OCI-LY7 (cell line): Measurements from ENCODE around the gene KNDC1. TPM values are rescaled to one million over a fixed set of nuclear protein-coding genes. Genes with fewer than 3 reads are reported as not detected.

Source experiments
- BruUV-seq: library from RNA; stranded (reverse); fragments of 400-500 nt; replicated peaks from 2 replicates; lab custom pipeline; 2021; lab: Mats Ljungman, UMichigan
- CTCF ChIA-PET: fragments of 300-600 bp; sonication (Branson Sonifier 250); formaldehyde crosslinking; loops from one replicate; lab custom pipeline; 2022; ENCODE audit warnings: antibody characterized with exemption; ENCODE audit not compliant: unreplicated experiment; lab: Charles Lee
- POLR2A ChIA-PET: fragments of 300-600 bp; sonication (Branson Sonifier 250); formaldehyde crosslinking; loops from one replicate; lab custom pipeline; 2022; ENCODE audit warnings: antibody characterized with exemption; lab: Charles Lee
- DNase-seq: peaks from one replicate; pipeline ENCODE4 v3.0.0-alpha.2; 2015; ENCODE audit warnings: low spot score
- H2AFZ ChIP-seq: fragments of 200-600 bp; sonication (generic), shearing (Covaris generic); 2 replicates; pipeline ENCODE4 v1.6.1; 2014; ENCODE audit warnings: mild to moderate bottlenecking, antibody characterized with exemption, low read length, moderate library complexity
- H3K27ac ChIP-seq: fragments of 200-600 bp; sonication (generic); 2 replicates; pipeline ENCODE4 v1.5.1; 2014; ENCODE audit warnings: mixed run types, low read depth, mild to moderate bottlenecking, moderate library complexity, low read length, inconsistent platforms; ENCODE audit not compliant: poor library complexity, severe bottlenecking
- H3K36me3 ChIP-seq: fragments of 200-600 bp; sonication (generic); 2 replicates; pipeline ENCODE4 v1.6.1; 2014; ENCODE audit warnings: mild to moderate bottlenecking, antibody characterized with exemption, low read length, moderate library complexity, mixed read lengths; ENCODE audit not compliant: insufficient read depth
- H3K4me1 ChIP-seq: fragments of 200-600 bp; sonication (generic); 2 replicates; pipeline ENCODE4 v1.5.1; 2014; ENCODE audit warnings: mild to moderate bottlenecking, low read length; ENCODE audit not compliant: insufficient read depth, poor library complexity, severe bottlenecking
- H3K4me2 ChIP-seq: fragments of 200-600 bp; sonication (generic); 2 replicates; pipeline ENCODE4 v1.6.1; 2014; ENCODE audit warnings: mild to moderate bottlenecking, low read length
- H3K4me3 ChIP-seq: fragments of 200-600 bp; sonication (generic); 2 replicates; pipeline ENCODE4 v1.5.1; 2014; ENCODE audit warnings: mild to moderate bottlenecking, low read depth, low read length; ENCODE audit not compliant: poor library complexity, severe bottlenecking
- H3K79me2 ChIP-seq: fragments of 200-600 bp; sonication (generic); 2 replicates; pipeline ENCODE4 v1.6.1; 2016; ENCODE audit warnings: low read depth, mild to moderate bottlenecking, low read length, moderate library complexity, mixed read lengths; ENCODE audit not compliant: insufficient read depth
- H3K9me2 ChIP-seq: fragments of 200-600 bp; sonication (generic); 2 replicates; pipeline ENCODE4 v1.6.1; 2016; ENCODE audit warnings: mild to moderate bottlenecking, low read length, mixed read lengths; ENCODE audit not compliant: insufficient read depth
- H3K9me3 ChIP-seq: fragments of 200-600 bp; sonication (generic); 2 replicates; pipeline ENCODE4 v1.6.1; 2014; ENCODE audit warnings: mild to moderate bottlenecking, mixed run types, low read length, mixed read lengths
- H4K20me1 ChIP-seq: fragments of 200-600 bp; sonication (generic); 2 replicates; pipeline ENCODE4 v1.6.1; 2014; ENCODE audit warnings: mild to moderate bottlenecking, antibody characterized with exemption, low read length, moderate library complexity, mixed read lengths; ENCODE audit not compliant: insufficient read depth
- CTCF ChIP-seq: fragments of 200-600 bp; sonication (generic); conservative IDR thresholded peaks from 2 replicates; pipeline ENCODE4 v1.5.1; 2014; ENCODE audit warnings: mild to moderate bottlenecking, antibody characterized with exemption, low read length, moderate library complexity, mixed read lengths
- EZH2phosphoT487 ChIP-seq: fragments of 200-600 bp; sonication (generic); IDR thresholded peaks from 2 replicates; pipeline ENCODE4 v1.6.1; 2018; ENCODE audit warnings: low read depth, borderline replicate concordance, mild to moderate bottlenecking, mixed run types, antibody characterized with exemption, low read length, moderate library complexity, mixed read lengths
- intact Hi-C: fragments of 100-400 bp; cut with micrococcal nuclease; formaldehyde crosslinking; loops from one replicate; pipeline ENCODE4 v1.10.0; 2022; ENCODE audit not compliant: unreplicated experiment
- total RNA-seq, 2 experiments: library from RNA; depleted of rRNA in 1 of 2; stranded (reverse); fragments of >200 nt in 1 of 2; shearing (Covaris generic) in 1 of 2; gene quantifications; 2 replicates each; pipeline ENCODE4 v1.2.3, GENCODE V29; 2014 to 2022

Gene KNDC1
- total RNA-seq, 2 experiments from 2014 or later, result not detected

DNA sequence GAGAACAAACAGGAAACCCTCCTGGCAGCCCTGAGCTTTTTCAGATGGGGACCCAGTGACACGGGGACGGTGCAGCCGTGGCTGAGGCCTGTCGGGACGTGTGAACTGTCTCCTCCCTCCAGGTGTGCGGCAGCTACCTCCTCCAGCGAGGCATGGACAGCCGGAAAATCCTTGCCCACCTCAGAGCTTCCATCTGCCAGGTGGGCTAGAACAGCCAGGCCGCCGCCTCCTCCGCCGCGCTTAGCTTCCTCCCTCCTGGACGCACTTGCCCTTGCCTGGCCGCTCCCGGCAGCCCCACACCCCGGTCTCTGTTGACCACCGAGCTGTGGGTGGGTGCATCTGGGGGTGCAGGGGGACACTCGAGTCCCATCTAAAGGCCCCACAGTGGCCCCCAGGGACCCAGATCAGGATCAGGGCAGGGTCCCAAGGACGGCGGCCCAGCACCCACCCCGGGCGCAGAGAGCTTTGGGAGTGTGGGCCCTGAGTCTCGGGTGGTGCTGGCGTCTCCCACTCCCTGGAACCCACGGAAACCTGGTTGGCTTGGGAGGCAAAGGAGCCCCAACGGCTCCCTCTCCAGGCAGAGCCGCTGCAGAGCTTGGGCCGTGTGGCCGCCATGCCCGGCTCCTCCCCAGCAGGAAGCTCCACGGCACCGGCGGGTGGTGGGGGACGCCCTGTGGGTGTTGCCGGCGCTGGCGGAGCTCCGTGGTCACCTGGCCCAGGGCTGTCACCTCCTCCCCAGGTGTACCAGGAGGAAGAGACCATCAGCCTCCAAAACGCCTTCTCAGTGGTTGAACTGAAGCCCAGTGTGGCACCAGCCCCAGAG lies 37.1 kb downstream of the KNDC1 start:
- BruUV-seq, result no TSS peak
- no peaks in the 10 kb centered on the region for H3K79me2 ChIP-seq
- POLR2A ChIA-PET, result no interaction called here

GRCh38 chr10:133197786-133198185 lies 37.8 kb downstream of the KNDC1 start:
- CTCF ChIA-PET, result no interaction called here
- no peak for DNase-seq
- no peaks in the 10 kb centered on the region for H3K9me3 ChIP-seq
- no TSS peak for BruUV-seq
- H3K27ac ChIP-seq, result no peak overlapping the region
- no peak overlapping the region for H3K4me2 ChIP-seq
- H2AFZ ChIP-seq, result no peak overlapping the region
- H4K20me1 ChIP-seq, result no peaks in the 10 kb centered on the region
- POLR2A ChIA-PET, result no interaction called here
- H3K4me1 ChIP-seq, result no peaks in the 10 kb centered on the region
- TF ChIP-seq EZH2phosphoT487, result no peak
- no peak for TF ChIP-seq CTCF
- H3K36me3 ChIP-seq, result no peaks in the 10 kb centered on the region
- H3K9me2 ChIP-seq, result no peaks in the 10 kb centered on the region
- intact Hi-C loops, result no loop called here
- H3K79me2 ChIP-seq, result no peaks in the 10 kb centered on the region
- no peak overlapping the region for H3K4me3 ChIP-seq

More for the DNA sequence above, 37.1 kb downstream of the KNDC1 start:
- no peak for DNase-seq
- H3K9me2 ChIP-seq, result no peaks in the 10 kb centered on the region
- H4K20me1 ChIP-seq, result no peaks in the 10 kb centered on the region
- no peak overlapping the region for H3K4me3 ChIP-seq
- no peak overlapping the region for H2AFZ ChIP-seq
- CTCF ChIA-PET, result no interaction called here
- H3K36me3 ChIP-seq, result no peaks in the 10 kb centered on the region
- no peak for TF ChIP-seq EZH2phosphoT487
- no peak for TF ChIP-seq CTCF
- intact Hi-C loops, result no loop called here
- no peaks in the 10 kb centered on the region for H3K9me3 ChIP-seq
- no peak overlapping the region for H3K27ac ChIP-seq
- H3K4me1 ChIP-seq, result no peaks in the 10 kb centered on the region
- H3K4me2 ChIP-seq, result no peak overlapping the region

DNA sequence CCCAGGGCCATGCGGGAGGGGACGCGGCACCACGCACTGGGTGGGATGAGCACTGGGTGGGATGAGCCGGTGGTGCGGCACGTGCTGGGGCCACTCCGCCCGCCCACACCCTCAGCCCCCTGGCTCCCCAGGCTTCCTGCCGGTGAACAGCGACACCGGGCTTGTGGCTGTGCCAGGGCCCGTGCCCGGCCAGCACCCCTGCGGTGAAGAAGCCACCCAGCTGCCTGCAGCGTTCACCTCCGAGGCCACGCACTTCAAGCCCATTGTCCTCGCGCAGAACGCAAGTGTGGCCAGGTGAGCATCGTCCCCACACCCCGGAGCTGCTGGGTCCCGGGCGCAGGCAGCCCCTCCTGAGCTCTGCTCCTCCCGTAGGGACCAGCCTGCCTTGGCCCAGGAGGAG lies 38.2 kb downstream of the KNDC1 start:
- CTCF ChIA-PET, result no interaction called here
- BruUV-seq, result no TSS peak

More for the DNA sequence above, 38.2 kb downstream of the KNDC1 start:
- Histone ChIP-seq H3K27ac (no peak overlapping the region), H3K9me2 (no peaks in the 10 kb centered on the region), H3K4me1 (no peaks in the 10 kb centered on the region), H4K20me1 (no peaks in the 10 kb centered on the region), H3K4me3 (no peak overlapping the region), H2AFZ (no peak overlapping the region), H3K9me3 (no peaks in the 10 kb centered on the region), H3K4me2 (no peak overlapping the region), H3K79me2 (no peaks in the 10 kb centered on the region), H3K36me3 (no peaks in the 10 kb centered on the region)
- no peak for DNase-seq
- POLR2A ChIA-PET, result interaction anchor here (0.6 kb wide), 1 partner anchor 93 kb away, joined by 3 read pairs; no protein-coding TSS in a partner anchor
- intact Hi-C loops, result no loop called here
- TF ChIP-seq CTCF, result no peak
- no peak for TF ChIP-seq EZH2phosphoT487
